Left cardiac atrium (tissue), 4 donors: ENCODE data around the gene AMBN. TPM values are rescaled to one million over a fixed set of nuclear protein-coding genes. Genes with fewer than 3 reads are reported as not detected.
A peak's percentile ranks its signal among the peaks of the same experiment; 100 is the strongest.
"Not testable (repeated sequence)": the region's sequence is repeated elsewhere in the genome, so short reads cannot be mapped to it uniquely, and the experiment has no call there.

Experiments used
- ATAC-seq, 2 donors: fragments of 200-7000 bp; cut with Tn5 transposase; one replicate each; pipeline ENCODE4 v1.9.1; 2020; ENCODE audit warnings: mild to moderate bottlenecking in 2 of 2, moderate library complexity in 2 of 2
- DNase-seq: peaks from one replicate; pipeline ENCODE4 v3.0.0-alpha.2; 2020
- intact Hi-C, 2 donors: fragments of 100-400 bp; cut with DNase I; formaldehyde crosslinking; loops; one replicate each; pipeline versions ENCODE4 v1.14.1 to v1.15.1; 2022 to 2023
- total RNA-seq, 2 donors: library from RNA; stranded (reverse); fragmentation: NEBNext Ultra II Directional; extraction: Animal tissue kit (Norgen Biotek cat#: 25700); gene quantifications; one replicate each; pipeline ENCODE4 v1.2.1, GENCODE V29; 2021
- donor health status: DM: no; HTN: yes; CAD: no.
- donor health status: DM: no; HTN: yes; CAD: no; lungs with severe emphysema.
- donor health status: DM: yes; HTN: yes; CAD: no.
- donor health status: Dilated cardiomyopathy.

Gene AMBN
- total RNA-seq, 2 donors from 2014 or later, result not detected

DNA sequence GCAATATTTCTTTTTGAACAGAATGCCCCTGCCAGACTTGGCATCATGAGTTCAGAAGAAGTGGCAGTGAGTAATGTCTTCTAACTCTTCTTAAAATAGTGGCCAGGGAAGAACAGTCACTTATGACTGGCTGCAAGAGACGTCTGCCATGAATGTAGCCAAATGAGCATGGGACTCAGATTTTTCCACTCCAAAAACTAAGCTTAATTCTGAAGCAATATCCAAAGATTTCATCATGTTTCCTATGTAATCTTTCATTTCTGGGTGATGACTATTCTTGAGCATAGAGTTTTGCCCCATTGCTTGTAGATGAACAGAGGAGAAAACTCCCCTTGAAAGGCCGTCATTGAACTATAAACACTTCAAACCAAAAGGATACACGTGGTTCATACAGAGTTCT lies 11.8 kb downstream of the AMBN start:
- ATAC-seq (no peak), DNase-seq (no peak)
- intact Hi-C loops, result loop anchor here in 1 of 2 donors (10.0 kb wide), 1 partner anchor 1111 kb away; no protein-coding TSS in a partner anchor

DNA sequence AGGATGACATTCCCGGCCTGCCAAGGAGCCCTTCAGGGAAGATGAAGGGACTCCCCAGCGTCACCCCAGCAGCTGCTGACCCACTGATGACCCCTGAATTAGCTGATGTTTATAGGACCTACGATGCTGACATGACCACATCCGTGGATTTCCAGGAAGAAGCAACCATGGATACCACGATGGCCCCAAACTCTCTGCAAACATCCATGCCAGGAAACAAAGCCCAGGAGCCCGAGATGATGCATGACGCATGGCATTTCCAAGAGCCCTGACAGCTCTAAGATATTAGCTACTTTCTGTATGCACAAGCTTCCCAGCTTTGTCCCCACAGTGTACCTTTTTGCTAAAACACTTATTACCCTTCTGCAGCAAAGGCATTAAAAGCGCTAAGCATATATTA lies 14.4 kb downstream of the AMBN start:
- intact Hi-C loops, result loop anchor here in 1 of 2 donors (10.0 kb wide), 1 partner anchor 1108 kb away; no protein-coding TSS in a partner anchor
- no peak for DNase-seq
- no peak for ATAC-seq

DNA sequence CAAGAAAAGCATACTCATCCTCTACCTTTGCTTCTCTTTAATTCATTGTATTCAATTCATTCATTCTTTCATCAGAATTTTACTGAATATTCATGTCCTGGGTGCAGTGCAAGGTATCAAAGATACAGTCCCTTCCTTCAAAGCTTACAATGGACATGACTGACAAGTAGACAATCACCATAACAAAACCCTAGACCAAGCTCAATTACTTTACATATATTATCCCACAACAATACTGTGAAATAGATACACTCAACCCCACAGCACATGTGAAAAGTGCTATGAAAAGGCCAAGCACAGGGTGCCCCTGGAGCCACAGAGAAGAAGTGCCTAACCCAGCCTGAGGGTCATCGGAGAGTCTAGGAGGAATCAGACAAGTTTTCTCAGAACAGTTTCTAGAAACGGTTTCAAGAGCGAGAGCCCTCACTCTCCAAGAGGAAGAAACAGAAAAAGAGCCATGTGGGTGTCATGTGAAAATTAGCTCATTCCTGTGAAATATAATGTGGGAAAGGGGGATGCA lies 15.3 kb downstream of the AMBN start:
- no peak for ATAC-seq
- no peak for DNase-seq
- intact Hi-C loops, result loop anchor here in 1 of 2 donors (10.0 kb wide), 1 partner anchor 1107 kb away; no protein-coding TSS in a partner anchor

DNA sequence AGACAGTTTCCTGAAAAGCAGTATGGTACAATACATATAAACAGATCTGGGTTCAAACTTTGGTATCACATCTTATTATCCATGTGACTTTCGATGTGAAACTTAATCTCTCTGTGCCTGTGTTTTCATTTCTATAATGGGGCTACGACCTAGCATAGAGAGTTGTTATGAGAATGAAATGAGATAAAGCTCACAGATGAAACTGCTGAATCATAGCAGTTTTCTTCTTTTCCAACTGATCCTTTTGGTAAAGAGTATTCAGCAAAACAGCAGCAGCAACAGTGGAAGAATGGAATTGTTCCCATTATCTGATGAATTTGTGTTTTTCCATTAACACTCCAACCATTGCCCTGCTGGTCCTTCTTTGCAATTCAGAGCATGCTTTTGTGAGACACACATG lies 16.3 kb downstream of the AMBN start:
- intact Hi-C loops, result loop anchor here in 1 of 2 donors (10.0 kb wide), 1 partner anchor 1106 kb away; no protein-coding TSS in a partner anchor
- DNase-seq, result no peak
- ATAC-seq, result no peak

DNA sequence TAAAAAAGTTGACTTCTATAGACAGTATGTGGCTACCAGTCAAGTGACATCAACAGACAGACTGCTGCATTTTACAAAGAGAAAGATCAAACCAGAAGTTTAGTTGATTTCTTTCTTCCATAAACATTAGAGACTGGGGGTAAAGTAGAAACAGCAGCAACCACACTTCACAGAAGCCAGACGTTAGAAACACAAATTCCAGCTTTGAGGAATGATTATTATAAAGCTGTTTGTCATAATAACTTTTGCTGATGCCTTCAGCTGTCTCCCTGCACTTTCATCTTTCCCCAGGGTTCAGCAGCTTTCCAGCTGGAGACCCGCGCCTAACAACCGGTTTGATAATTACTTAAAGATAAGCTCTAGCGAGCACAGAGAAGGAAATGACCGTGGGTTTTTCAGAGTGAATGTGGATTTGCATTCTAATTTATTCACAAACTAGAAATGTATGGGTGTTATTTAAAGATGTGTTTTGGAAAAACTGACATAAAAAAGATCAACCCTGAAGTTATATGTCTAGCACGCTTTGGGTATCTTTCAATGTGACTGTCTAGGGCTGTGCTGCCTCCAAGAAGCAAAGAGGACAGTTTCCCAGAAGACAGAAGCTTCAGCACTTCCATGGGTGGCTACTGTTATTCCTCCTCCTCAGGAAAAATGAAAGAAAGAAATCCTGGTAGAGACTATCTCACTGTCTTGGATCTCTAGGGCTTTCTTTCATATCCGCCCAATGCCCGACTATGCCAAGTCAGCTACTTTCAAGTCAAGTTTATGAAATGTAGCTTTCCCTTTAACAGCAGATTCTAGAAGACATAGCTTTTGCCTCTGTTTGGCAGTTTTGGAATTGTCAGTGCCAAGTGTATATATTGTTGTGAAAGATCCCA lies 21.5 kb downstream of the AMBN start:
- intact Hi-C loops, result no loop called here
- peak; percentile 23 for DNase-seq
- peak; percentile 71 to 76 for ATAC-seq

DNA sequence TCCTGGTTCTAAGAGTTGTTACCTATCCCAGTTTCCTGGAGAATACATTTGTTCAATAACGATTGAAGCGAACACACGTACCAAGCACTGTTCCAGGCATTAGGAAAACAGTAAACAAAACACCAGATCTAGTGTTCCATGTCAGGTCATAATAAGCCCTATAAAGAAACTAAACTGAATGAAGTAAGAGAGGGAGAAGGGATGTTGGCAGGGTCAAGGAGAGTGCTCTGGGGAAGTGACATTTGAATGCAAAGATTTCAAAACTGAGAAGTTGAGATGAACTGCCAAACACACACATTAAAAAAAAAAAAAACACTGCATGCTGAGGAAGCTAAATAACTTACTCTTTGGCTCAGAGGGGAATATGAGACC lies 22.1 kb downstream of the AMBN start:
- ATAC-seq (peak; percentile 26 to 50), DNase-seq (no peak)
- intact Hi-C loops, result no loop called here

DNA sequence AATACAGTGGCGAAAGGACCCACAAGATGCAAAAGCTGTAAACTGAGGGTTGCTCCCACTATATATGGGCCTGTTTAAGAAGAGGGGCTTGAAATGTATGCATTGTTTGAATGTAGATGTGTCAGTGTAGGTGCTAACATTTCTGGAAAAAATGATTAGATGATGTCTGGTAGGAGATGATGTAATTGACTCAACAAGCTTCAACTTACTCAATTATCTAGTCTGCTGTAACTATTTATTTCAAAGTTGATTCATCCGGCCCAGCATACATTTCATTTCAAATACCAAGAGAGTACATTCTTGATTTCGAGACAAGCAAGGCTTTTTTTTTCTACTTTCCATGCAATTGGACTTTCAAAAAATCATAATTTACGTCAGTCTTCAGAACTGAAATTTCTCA lies 27.2 kb downstream of the AMBN start:
- ATAC-seq (no peak), DNase-seq (no peak)
- intact Hi-C loops, result no loop called here

DNA sequence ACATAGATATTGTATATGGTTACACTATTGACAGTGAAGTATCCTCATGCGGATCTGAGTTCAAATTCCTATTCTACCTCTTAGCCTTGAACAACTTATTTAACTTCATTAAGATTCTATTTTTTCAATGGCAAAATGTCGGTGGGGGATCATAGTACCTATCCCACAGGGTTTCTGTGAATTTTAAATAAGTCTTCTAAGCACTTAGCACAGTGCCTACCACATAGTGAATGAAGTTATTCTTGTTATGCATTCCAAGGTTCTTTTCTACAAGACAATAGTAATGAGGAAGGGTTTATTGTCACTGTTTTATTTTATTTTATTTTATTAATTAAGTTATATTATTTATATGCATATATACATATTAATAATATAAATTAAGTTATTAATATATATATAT lies 27.7 kb downstream of the AMBN start:
- DNase-seq, result no peak
- ATAC-seq, result no peak

DNA sequence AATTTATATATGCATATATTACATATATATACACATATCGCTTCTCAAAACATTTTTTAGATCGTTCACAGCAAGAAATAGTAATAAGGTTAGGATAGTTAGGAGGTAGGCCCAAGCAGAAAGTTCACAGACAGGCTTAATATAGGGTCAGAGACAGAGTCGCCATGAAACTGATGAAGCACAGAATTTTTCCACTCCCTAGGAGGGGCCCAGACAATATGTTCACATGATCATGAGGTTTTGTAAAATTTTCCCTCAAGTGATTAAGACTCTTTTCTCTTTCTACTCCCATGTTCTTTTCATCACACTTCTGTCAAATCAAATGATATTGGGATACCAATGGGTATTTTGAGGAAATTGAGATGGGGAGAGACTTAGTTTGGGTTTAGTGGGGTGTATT lies 31.3 kb downstream of the AMBN start:
- intact Hi-C loops, result no loop called here
- DNase-seq (no peak), ATAC-seq (no peak)

More for the DNA sequence above, 27.7 kb downstream of the AMBN start:
- intact Hi-C loops, result no loop called here

DNA sequence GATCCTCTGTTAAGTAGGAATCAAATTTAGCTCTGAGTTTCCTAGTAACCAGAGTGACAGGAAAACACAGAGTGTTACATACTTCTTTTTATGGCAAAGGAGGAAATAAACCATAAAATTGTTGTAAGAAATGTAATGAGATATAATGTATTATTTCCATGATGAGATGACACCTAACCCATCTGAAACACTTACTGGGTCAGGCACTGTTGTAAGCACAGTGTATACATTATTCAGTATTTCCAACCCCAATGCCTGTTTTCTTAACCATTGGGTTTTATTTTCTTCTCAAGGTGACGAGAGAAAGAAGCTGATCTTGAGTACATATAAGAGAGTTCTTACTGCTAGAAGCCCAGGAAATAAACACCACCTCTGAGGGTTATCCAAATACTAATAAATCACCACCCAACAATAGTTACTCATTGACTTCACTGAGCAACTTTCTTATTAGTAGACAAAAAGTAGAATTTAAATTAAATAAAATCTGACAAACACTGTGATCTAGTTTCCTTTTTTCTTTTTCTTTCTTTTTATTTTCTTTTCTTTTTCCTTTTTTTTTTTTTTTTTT lies 32.3 kb downstream of the AMBN start:
- ATAC-seq (no peak), DNase-seq (no peak)
- intact Hi-C loops, result no loop called here

DNA sequence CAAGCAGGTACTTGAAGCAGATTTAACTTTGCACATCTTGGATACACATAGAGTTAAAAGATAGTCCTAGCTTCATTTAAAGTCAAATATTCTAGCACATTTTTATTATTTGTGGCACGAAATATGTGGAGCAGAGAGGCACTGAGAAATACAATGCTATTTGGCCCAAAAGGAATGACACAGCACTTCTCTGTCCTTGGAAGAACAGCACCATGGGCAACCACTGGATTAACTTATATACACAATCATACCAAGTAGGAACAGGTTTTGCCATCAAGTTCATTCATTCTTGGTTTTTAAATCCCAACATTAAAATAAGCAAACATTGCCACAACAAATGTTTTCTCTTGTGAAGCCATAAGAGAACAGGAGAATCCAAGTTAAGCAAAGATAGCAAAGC lies 35.6 kb downstream of the AMBN start:
- DNase-seq, result no peak
- ATAC-seq, result no peak
- intact Hi-C loops, result no loop called here

DNA sequence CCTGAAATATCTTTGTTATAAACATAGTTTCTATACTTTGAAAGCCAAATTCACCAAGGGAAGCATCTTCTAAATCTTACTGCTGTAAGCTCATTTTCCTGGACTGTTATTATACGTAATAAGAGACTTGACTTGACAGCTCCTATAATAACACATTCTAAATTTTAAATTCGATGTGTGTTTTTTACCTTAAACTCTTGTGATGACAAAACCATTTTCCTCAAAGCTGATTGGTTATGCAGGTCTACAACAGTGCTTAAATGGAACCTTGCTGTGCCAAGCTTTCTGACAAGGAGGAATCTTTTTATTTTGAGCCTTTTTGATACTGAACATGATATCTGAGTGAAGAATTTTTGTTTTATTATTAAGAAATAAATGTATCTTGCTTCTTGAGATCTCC lies 36.4 kb downstream of the AMBN start, which contains the start of gene ENAM:
Gene ENAM (plus strand): TSS at position 301 of the 400 bp plus-strand sequence. CDS start 757 bp downstream, outside the sequence.
- no peak for DNase-seq
- ATAC-seq, result no peak
- intact Hi-C loops, result no loop called here

DNA sequence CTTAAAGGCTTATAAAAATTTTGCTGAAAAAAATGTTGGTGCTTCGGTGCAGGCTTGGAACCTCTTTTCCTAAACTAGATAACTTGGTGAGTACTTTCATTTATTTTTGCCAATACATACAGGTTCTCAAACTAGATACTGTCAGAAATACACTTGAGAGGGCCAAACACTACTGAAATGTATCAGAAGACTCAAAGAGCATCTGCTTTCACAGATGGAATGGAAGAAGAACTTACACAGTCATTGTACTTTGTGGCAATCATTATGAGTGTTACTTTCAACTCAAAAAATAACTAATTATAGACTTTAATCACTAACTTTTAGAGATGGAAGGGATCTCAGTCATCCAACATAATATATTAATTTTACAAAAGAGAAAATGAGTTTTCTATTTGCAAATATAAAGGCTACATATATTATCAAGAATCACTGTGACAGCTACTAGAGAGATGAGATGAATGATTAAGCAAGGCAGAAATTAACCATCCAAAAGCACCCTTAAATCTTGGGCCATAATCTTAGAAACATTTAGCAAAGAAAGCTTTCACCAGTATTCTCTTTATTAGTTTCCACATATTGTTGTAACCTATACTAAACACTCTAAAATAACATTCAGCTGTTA lies 37.5 kb downstream of the AMBN start:
- DNase-seq (no peak), ATAC-seq (no peak)
- intact Hi-C loops, result no loop called here

DNA sequence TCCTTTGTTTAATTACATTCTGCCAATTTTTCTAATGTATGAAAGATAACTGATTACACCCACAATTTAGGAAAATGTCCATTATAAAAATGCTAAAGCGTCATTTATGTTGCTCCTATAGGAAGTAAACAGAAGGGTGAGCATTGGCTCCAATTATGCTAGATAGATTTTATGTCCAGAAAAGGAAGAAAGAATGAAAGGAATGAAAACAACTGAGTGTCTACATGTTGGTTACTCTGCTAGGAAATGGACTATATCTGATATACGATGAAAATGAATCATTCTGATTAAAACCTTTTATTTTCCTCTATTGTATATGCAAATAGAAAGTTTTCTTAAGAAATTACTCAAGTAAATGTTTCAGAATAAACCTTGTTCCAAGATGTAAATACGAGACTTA lies 38.1 kb downstream of the AMBN start:
- DNase-seq (no peak), ATAC-seq (no peak)
- intact Hi-C loops, result no loop called here

DNA sequence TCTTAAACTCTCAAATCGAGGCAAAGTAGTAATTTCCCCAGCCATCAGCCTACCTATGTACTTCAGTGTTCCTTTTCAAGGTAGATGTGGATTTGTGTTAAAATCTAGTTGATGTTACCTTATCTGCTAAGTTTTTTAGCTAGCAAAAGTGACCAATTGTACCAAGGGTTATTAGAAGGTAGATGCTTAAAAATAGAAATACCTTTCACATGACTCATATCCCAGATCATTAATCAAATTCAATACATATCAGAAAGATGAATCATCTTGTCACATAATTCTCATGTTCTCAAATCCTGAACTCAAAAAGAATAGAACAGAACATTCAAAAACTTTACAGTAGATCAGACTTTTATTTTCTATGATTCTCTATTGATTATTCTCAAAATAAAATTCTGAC lies 40.0 kb downstream of the AMBN start:
- no peak for ATAC-seq
- no peak for DNase-seq
- intact Hi-C loops, result no loop called here

DNA sequence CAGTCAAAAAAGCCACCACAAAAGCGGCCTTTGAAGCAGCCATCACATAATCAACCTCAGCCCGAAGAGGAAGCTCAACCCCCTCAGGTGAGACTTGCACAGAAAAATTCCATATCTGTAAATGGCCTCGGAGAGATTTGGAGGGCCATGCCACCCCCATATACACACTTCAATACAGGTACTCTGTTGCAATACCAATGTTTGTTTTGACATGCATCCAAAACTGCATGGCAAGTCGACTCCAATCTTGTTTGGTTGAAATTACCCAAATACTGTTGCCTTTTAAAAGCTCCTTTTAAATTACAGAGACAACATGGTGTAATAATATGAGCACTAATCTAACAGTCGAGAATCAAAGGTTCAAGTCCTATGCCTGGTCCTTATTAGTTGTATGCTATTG lies 42.4 kb downstream of the AMBN start:
- no peak for ATAC-seq
- intact Hi-C loops, result no loop called here
- no peak for DNase-seq

DNA sequence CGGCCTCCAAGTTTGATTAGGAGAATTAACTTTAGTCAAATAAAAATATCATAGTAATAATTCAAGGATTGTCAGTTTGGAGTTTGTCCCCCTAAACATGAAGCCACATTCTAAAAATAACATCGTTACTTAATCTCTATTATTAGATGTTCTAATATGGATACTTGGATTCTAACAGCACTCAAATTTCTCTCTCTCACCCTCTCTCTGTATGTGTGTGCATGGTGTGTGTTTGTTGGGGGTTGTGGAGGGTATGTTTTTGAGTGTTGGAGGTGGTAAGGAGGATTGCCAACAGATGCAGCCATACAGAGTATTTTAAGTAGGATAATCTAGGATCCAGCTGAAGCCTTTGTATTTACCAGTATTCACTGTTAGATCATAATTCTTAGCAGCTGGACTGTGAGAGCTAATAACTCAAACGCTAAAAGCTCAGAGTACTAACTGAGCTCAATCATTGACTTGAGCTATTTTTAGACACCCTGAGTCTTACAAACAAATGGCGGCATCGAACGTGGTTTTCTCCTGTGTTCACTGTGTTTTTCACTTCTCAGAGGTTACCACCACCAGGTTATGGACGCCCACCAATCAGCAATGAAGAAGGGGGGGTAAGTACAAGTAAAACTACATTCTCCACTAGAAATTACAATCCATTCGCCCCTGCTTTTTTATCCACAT lies 45.3 kb downstream of the AMBN start:
- ATAC-seq, result peak; percentile 63 to 87
- intact Hi-C loops, result no loop called here

DNA sequence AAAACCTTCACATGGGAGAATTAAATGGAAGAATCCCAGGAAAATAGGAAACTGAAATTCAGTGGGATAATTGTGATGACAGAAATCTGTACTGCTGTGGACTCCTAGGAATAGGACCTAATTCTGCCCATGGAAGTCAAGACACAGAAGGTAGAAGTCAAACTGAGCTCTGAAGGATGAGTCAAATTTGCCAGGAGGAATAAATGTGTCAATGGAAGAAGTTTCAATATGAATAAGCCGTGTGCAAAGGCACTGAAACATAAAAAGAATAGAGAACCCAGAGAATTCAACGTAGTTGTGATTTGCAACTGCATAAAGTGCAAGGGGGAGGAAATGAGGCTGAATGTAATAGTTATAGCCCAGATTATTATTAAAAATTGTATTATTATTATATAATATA lies 48.1 kb downstream of the AMBN start:
- ATAC-seq (no peak), DNase-seq (no peak)
- intact Hi-C loops, result no loop called here

More for the DNA sequence above, 45.3 kb downstream of the AMBN start:
- no peak for DNase-seq

DNA sequence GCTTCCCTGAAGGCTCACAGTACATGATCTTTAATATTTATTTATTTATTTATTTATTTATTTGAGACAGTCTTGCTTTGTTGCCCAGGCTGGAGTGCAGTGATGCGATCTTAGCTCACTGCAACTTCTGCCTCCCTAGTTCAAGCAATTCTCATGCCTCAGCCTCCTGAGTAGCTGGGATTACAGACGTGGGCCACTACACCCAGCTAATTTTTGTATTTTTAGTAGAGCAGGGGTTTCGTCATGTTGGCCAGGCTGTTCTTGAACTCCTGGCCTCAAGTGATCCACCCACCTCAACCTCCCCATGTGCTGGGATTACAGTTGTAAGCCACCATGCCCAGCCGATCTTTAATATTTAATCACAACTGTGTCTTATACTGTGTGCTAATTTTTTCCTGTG lies 58.7 kb downstream of the AMBN start:
- DNase-seq, ATAC-seq: not testable (repeated sequence)
- intact Hi-C loops, result loop anchor here in 1 of 2 donors (5.0 to 10.0 kb wide), 2 partner anchors 357 to 1064 kb away; no protein-coding TSS in a partner anchor
